HG03039 (cell line): Measurements from ENCODE around the gene RBCK1.
"Not testable (repeated sequence)": the region's sequence is repeated elsewhere in the genome, so short reads cannot be mapped to it uniquely, and the experiment has no call there.

Experiments
- ATAC-seq: cut with Tn5 transposase; IDR thresholded peaks from one replicate; pipeline ENCODE4 v1.9.1; 2021; ENCODE audit warnings: mild to moderate bottlenecking, moderate library complexity; ENCODE audit not compliant: unreplicated experiment

Gene RBCK1

GRCh38 chr20:434221-434620, 26.1 kb downstream of the RBCK1 start:
- no peak for ATAC-seq

GRCh38 chr20:434661-435419, 26.7 kb downstream of the RBCK1 start:
- ATAC-seq: no peak

- no peak for ATAC-seq
These were observed 27.5 kb downstream of the RBCK1 start for GRCh38 chr20:435558-435957.

- no peak for ATAC-seq
These were observed 28.4 kb downstream of the RBCK1 start for GRCh38 chr20:436476-436875.

GRCh38 chr20:437787-438486, 29.8 kb downstream of the RBCK1 start:
- no peak for ATAC-seq

- ATAC-seq: no peak
These were observed 30.7 kb downstream of the RBCK1 start for GRCh38 chr20:438571-439469.

GRCh38 chr20:440148-440547, 32.0 kb downstream of the RBCK1 start:
- no peak for ATAC-seq

GRCh38 chr20:440636-441035, 32.5 kb downstream of the RBCK1 start:
- no peak for ATAC-seq

GRCh38 chr20:443223-443775, 35.2 kb downstream of the RBCK1 start:
- no peak for ATAC-seq

GRCh38 chr20:444117-444516, 36.0 kb downstream of the RBCK1 start:
- ATAC-seq: no peak

GRCh38 chr20:444862-445426, 36.8 kb downstream of the RBCK1 start:
- ATAC-seq: no peak

GRCh38 chr20:445514-446336, 37.6 kb downstream of the RBCK1 start:
- ATAC-seq: no peak

- ATAC-seq: not testable (repeated sequence)
These were observed 43.9 kb downstream of the RBCK1 start for GRCh38 chr20:452021-452420.

GRCh38 chr20:454951-455350, 46.9 kb downstream of the RBCK1 start:
- no peak for ATAC-seq

GRCh38 chr20:458776-459175, 50.7 kb downstream of the RBCK1 start:
- ATAC-seq: no peak

- no peak for ATAC-seq
These were observed 52.1 kb downstream of the RBCK1 start for GRCh38 chr20:460180-460579.

- no peak for ATAC-seq
These were observed 52.6 kb downstream of the RBCK1 start for GRCh38 chr20:460707-461106.

- ATAC-seq: peak; percentile 38
These were observed 53.4 kb downstream of the RBCK1 start for GRCh38 chr20:461254-462198.
